GM18505 (cell line): ENCODE data around the gene LYPD6.

Source experiments
- ATAC-seq: cut with Tn5 transposase; IDR thresholded peaks from one replicate; pipeline ENCODE4 v1.9.1; 2021; ENCODE audit not compliant: unreplicated experiment
- POLR2A ChIP-seq: IDR thresholded peaks from 4 replicates; pipeline ENCODE4 v1.6.1; 2011; ENCODE audit warnings: borderline replicate concordance; ENCODE audit not compliant: insufficient read depth, insufficient read length; ENCODE audit errors: extremely low read depth

Gene LYPD6

GRCh38 chr2:149427387-149427786, 97.0 kb downstream of the LYPD6 start:
- no peak for TF ChIP-seq POLR2A
- no peak for ATAC-seq

DNA sequence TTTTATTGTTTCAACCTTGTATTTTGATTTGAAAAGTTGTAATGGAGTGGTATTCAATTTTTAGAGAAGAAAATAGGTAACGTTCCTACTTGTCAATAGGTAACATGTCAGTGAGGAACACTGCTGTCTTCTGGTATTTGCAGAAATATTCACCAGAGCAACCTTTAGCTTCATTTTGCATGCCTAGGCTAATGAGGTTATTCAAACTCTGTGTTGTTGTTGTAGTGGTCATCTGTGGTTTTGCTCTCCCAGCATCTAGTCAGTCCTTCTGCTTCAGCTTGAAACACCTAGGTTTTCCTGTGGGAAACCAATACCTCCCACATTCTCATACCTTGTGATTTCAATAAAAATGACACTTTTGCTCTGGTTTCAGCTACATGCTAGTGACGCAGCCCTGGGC, 98.4 kb downstream of the LYPD6 start:
- TF ChIP-seq POLR2A, result no peak
- ATAC-seq, result no peak

DNA sequence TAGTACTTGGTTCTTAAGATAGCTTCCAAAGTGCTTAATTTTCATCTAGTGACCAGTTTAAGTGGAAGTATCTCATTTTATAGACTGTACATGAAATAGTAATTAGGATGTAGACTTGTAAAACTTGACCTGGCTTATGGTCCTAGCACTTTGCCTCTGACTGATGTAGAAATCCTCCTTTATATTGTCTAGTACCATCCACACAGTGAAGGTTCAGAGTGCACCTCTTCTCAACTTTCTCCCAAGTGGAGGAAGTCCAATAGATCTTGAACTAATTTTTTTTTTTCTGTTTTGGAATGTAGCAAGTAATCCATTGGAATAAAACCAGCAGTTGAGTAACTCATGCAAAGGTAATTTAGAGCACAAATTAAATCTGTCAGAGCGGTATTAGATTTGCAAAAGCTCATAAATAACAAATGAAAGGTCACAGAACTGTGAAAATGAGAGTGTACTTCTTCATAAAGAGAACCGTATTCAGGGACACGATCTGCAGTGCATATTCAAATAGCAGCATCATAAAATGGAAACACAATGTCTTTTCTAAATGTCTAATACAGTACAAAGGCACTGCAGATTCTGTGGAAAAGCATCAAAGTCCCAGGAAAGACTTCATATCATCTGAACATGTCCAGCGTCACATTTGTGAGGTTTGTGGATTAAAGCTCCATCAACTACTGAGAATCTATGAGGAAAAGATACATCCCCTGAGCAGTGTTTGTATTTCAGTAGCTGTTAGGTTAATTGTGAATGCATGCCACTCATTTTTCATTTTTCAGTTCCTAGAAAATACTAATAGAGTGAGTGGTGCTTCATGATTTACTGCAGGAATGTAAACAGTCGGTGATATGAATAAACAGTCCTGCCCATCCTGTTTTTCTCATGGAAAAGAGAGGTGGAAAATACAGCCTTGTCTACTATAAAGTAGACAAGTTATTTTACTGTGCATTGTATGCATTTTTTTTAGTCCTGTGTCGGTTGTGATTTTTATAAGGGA, 100.7 kb downstream of the LYPD6 start:
- no peak for TF ChIP-seq POLR2A
- ATAC-seq, result no peak

- ATAC-seq, result no peak
- no peak for TF ChIP-seq POLR2A
Measured at GRCh38 chr2:149438330-149438960, 108.1 kb downstream of the LYPD6 start.

GRCh38 chr2:149441255-149441654, 110.9 kb downstream of the LYPD6 start:
- no peak for TF ChIP-seq POLR2A
- ATAC-seq, result no peak

GRCh38 chr2:149442346-149442745, 112.0 kb downstream of the LYPD6 start:
- no peak for TF ChIP-seq POLR2A
- no peak for ATAC-seq

DNA sequence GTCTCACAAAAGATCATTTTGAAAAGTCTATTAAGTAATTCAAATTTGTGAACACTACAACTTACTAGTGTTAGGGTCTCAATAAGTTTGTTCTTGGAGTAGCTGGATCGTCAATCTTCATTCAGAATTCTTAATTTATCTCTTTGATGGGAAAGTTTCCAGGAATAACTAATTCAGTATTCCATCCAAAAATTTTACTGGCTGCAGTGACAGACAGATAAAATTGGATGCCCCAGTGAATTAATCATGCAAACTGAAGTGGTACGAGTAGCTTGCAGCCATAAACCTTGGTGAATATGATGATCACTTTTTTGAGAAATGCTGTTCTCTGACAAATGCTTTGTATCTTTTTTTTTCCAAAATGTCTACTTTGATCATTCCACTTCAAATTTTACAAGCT, 112.8 kb downstream of the LYPD6 start:
- no peak for ATAC-seq
- no peak for TF ChIP-seq POLR2A

- no peak for TF ChIP-seq POLR2A
- no peak for ATAC-seq
Measured at GRCh38 chr2:149446748-149447147, 116.4 kb downstream of the LYPD6 start.

DNA sequence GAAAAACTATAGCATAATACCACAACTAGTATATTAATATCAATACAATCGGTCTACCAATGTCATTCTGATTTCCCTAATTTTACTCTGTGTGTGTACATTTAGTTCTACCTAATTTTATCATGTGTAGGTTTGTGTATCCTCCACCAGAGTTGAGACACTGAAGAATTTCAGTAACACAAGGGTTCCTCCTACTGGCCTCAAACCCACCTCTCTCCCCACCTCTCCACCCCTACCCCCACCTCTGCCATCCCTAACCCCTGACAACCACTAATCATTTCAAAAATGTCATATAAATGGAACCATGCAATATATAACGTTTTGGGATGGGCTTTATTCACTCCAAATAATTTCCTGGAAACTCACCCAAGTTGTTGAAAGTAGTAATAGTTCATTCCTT, 117.9 kb downstream of the LYPD6 start:
- no peak for ATAC-seq
- no peak for TF ChIP-seq POLR2A

- ATAC-seq, result no peak
Measured at GRCh38 chr2:149449017-149449416, 118.6 kb downstream of the LYPD6 start.

GRCh38 chr2:149451417-149452165, 121.2 kb downstream of the LYPD6 start:
- no peak for ATAC-seq
- no peak for TF ChIP-seq POLR2A

More at GRCh38 chr2:149449017-149449416, 118.6 kb downstream of the LYPD6 start:
- TF ChIP-seq POLR2A, result no peak

- TF ChIP-seq POLR2A, result no peak
- no peak for ATAC-seq
Measured at GRCh38 chr2:149456285-149456684, 125.9 kb downstream of the LYPD6 start.

- no peak for TF ChIP-seq POLR2A
- no peak for ATAC-seq
Measured at GRCh38 chr2:149458502-149458901, 128.1 kb downstream of the LYPD6 start.
